Uterus (tissue), 2 donors: ENCODE data around the gene FRMPD4.

Experiments used
- POLR2A ChIP-seq, 2 donors: fragments of 450-650 bp; IDR thresholded peaks; one replicate each; pipeline ENCODE4 v1.6.1; 2016; ENCODE audit warnings: antibody characterized with exemption in 2 of 2, mild to moderate bottlenecking in 1 of 2, moderate library complexity in 1 of 2
- TF ChIP-seq, protein P1 (sequence below), 4 experiments: fragments of 200-600 bp in 2 of 4; fragments of 450-650 bp in 2 of 4; sonication (generic) in 2 of 4; IDR thresholded peaks; one replicate each; pipeline ENCODE4 v1.5.1; 2016 to 2019; ENCODE audit warnings: antibody characterized with exemption in 4 of 4, mild to moderate bottlenecking in 2 of 4, moderate library complexity in 1 of 4

DNA sequence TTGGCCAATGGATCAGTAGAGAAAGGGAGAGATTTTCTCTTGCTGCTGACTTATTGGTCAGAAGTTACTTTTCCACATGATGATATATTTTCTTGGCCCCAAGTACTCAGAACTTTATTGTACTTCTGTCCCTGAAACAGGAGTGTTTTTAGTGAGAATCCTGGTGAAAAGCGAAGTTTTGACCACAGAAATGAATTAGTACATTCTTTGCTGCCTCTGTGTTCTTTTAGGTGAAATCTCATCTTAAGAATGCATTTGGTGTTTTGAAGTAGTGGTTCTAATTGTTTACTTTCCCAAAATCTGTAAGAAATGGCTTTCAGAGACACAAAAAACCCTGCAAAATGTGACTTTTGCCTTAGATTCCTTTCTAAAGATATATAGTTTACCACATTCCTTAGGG lies 240.4 kb downstream of the FRMPD4 start:
- TF ChIP-seq, protein P1, sequence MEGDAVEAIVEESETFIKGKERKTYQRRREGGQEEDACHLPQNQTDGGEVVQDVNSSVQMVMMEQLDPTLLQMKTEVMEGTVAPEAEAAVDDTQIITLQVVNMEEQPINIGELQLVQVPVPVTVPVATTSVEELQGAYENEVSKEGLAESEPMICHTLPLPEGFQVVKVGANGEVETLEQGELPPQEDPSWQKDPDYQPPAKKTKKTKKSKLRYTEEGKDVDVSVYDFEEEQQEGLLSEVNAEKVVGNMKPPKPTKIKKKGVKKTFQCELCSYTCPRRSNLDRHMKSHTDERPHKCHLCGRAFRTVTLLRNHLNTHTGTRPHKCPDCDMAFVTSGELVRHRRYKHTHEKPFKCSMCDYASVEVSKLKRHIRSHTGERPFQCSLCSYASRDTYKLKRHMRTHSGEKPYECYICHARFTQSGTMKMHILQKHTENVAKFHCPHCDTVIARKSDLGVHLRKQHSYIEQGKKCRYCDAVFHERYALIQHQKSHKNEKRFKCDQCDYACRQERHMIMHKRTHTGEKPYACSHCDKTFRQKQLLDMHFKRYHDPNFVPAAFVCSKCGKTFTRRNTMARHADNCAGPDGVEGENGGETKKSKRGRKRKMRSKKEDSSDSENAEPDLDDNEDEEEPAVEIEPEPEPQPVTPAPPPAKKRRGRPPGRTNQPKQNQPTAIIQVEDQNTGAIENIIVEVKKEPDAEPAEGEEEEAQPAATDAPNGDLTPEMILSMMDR (IDR thresholded peaks at IDR 0.05) = no peak
- no peak for TF ChIP-seq POLR2A (IDR thresholded peaks at IDR 0.05)
